NCI-H146 (cell line): Measurements from ENCODE around the gene SLC37A3.

ENCODE experiments used
- DNase-seq: peaks from one replicate; lab custom pipeline; 2025; lab: John Stamatoyannopoulos, UW

The SLC37A3 gene

GRCh38 chr7:140400381-140400780, 2.1 kb upstream of the SLC37A3 start:
- DNase-seq = no peak

GRCh38 chr7:140398821-140399220, 491 bp upstream of the SLC37A3 start:
- no peak for DNase-seq

GRCh38 chr7:140393756-140394306, 4.5 kb downstream of the SLC37A3 start:
- no peak for DNase-seq

GRCh38 chr7:140391634-140392033, 6.7 kb downstream of the SLC37A3 start:
- no peak for DNase-seq

GRCh38 chr7:140390466-140391190, 7.7 kb downstream of the SLC37A3 start:
- DNase-seq = no peak

GRCh38 chr7:140390034-140390433, 8.3 kb downstream of the SLC37A3 start:
- DNase-seq = no peak

- DNase-seq = no peak
Measured at GRCh38 chr7:140389445-140389844, 8.9 kb downstream of the SLC37A3 start.

- no peak for DNase-seq
Measured at GRCh38 chr7:140384894-140385545, 13.3 kb downstream of the SLC37A3 start.

GRCh38 chr7:140383954-140384713, 14.2 kb downstream of the SLC37A3 start:
- no peak for DNase-seq

- no peak for DNase-seq
Measured at GRCh38 chr7:140375892-140376730, 22.2 kb downstream of the SLC37A3 start.

- DNase-seq = no peak
Measured at GRCh38 chr7:140375323-140375722, 23.0 kb downstream of the SLC37A3 start.

GRCh38 chr7:140369294-140369693, 29.0 kb downstream of the SLC37A3 start:
- no peak for DNase-seq

GRCh38 chr7:140367528-140367927, 30.8 kb downstream of the SLC37A3 start:
- no peak for DNase-seq

GRCh38 chr7:140364819-140365218, 33.5 kb downstream of the SLC37A3 start:
- no peak for DNase-seq

- DNase-seq = no peak
Measured at GRCh38 chr7:140360697-140361229, 37.6 kb downstream of the SLC37A3 start.

GRCh38 chr7:140358412-140359051, 39.8 kb downstream of the SLC37A3 start:
- no peak for DNase-seq

- DNase-seq = no peak
Measured at GRCh38 chr7:140358024-140358411, 40.3 kb downstream of the SLC37A3 start.

GRCh38 chr7:140350056-140350455, 48.3 kb downstream of the SLC37A3 start:
- no peak for DNase-seq

- no peak for DNase-seq
Measured at GRCh38 chr7:140349144-140349771, 49.1 kb downstream of the SLC37A3 start.

GRCh38 chr7:140348161-140348849, 50.0 kb downstream of the SLC37A3 start:
- DNase-seq = no peak
